ENCODE data around the gene POC1A. TPM values are rescaled to one million over a fixed set of nuclear protein-coding genes. Genes with fewer than 3 reads are reported as not detected.

Gene POC1A
- polyA plus RNA-seq, 1 donor (not counting 4 experiments of a cell fraction or from before 2014, with no cell fraction given), result 11.5 TPM

DNA sequence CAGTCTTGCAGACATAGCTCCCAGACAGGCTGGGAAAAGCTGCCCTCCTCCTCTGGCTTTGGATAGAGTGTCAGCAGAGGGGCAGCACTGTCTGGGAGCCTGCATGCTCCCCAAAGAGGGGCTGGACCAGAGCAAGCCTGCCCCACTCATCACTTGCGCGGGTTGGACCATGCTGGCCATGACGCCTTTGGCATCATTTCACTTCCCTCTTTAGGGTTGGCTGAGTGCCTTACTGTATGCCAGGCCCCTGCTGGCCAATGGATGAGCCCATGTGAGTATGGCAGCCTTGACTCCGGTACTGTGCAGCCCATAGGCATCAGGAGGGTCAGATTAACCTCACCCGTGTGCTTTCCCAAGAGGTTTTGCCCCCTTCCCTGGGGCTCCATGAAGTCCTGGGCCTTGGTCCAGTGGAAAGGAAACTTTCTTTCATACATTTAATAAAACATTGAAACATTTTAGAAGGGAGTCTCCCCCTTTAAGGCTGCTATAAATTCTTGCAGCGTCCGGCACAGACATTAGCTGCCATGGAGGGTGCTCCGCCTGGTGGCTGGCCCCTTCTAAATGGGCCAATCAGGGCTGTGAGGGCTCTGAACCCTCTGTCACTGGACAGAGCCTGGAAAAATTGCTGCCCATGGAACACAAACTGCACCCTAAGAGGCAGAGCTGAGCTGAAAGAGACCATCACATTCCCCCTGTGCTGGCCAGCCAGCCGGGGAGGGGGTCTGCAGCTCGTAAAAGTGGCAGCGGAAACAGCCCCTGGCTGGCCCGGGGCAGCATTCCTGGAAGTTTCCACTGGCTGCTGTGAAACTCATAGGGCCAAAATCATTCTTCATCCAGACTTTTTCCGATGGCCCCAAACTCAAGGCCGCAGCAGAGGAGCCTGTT, 77.1 kb downstream of the POC1A start:
- dilution Hi-C loops (cut with MboI; ENCODE audit: extremely low pct_ligation_motif_present, low sequenced_read_pairs), result no loop called here
- H4K20me1 ChIP-seq (ENCODE audit: control insufficient read depth, extremely low read depth, insufficient read depth, low read length), result no peaks in the 10 kb centered on the region
- H3K9me1 ChIP-seq (ENCODE audit: control insufficient read depth, extremely low read depth, insufficient read depth, low read length), result no peaks in the 10 kb centered on the region
- H3K4me3 ChIP-seq (ENCODE audit: control insufficient read depth in 2 of 3, extremely low read depth in 1 of 3, insufficient read depth in 2 of 3, low read depth in 1 of 3, low read length in 3 of 3), result no peak overlapping the region
- no peaks in the 10 kb centered on the region for H3K9me3 ChIP-seq (ENCODE audit: control insufficient read depth, low read depth, low read length)
- no peaks in the 10 kb centered on the region for H3K4me1 ChIP-seq (ENCODE audit: control insufficient read depth, extremely low read depth, insufficient read depth, low read length)
- no peak overlapping the region for H3K27ac ChIP-seq (ENCODE audit: control insufficient read depth, insufficient read depth, low read length)
- no peaks in the 10 kb centered on the region for H3K36me3 ChIP-seq (ENCODE audit: control insufficient read depth in 2 of 2, extremely low read depth in 1 of 2, insufficient read depth in 2 of 2, low read length in 2 of 2)
- no peak overlapping the region for H2AFZ ChIP-seq (ENCODE audit: control insufficient read depth, low read length)
- TF ChIP-seq EZH2 (IDR thresholded peaks at IDR 0.05; ENCODE audit: low read length), result no peak
- TF ChIP-seq, protein P1, sequence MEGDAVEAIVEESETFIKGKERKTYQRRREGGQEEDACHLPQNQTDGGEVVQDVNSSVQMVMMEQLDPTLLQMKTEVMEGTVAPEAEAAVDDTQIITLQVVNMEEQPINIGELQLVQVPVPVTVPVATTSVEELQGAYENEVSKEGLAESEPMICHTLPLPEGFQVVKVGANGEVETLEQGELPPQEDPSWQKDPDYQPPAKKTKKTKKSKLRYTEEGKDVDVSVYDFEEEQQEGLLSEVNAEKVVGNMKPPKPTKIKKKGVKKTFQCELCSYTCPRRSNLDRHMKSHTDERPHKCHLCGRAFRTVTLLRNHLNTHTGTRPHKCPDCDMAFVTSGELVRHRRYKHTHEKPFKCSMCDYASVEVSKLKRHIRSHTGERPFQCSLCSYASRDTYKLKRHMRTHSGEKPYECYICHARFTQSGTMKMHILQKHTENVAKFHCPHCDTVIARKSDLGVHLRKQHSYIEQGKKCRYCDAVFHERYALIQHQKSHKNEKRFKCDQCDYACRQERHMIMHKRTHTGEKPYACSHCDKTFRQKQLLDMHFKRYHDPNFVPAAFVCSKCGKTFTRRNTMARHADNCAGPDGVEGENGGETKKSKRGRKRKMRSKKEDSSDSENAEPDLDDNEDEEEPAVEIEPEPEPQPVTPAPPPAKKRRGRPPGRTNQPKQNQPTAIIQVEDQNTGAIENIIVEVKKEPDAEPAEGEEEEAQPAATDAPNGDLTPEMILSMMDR (optimal IDR thresholded peaks at IDR 0.05 in 1 of 3, IDR thresholded peaks at IDR 0.05 in 1 of 3, conservative IDR thresholded peaks at IDR 0.05 in 1 of 3; ENCODE audit: extremely low read depth in 1 of 3, insufficient read depth in 2 of 3, low read length in 3 of 3), result no peak
- H3K4me2 ChIP-seq (ENCODE audit: control insufficient read depth, extremely low read depth, insufficient read depth, low read depth, low read length), result no peak overlapping the region
- no peaks in the 10 kb centered on the region for H3K79me2 ChIP-seq (ENCODE audit: control insufficient read depth, insufficient read depth, low read length)
- no peak for FAIRE-seq
- H3K9ac ChIP-seq (ENCODE audit: control insufficient read depth, extremely low read depth, insufficient read depth, low read length), result no peak overlapping the region
- no peak for DNase-seq (ENCODE audit: low read depth, low spot score)
- no peaks in the 10 kb centered on the region for H3K27me3 ChIP-seq (ENCODE audit: control insufficient read depth, extremely low read depth, insufficient read depth, low read length)

DNA sequence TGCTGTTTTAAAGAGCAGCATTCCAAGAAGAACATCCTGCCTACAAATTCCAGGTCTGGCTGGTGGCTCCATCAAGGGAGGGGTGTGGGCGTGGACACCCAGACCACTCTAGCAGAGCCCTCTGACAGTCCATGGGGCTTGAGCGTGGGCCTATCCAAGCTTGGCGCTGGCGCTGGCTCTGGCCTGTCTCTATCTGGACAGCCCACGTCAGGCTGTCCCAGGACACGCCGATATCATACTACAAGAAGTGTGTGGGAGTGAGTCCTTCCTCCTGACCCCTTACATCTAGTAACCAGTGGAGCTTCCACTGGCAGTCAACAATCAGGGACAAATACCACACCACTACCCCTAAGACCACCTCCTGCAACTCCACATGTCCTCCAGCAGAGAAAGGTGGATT, 80.7 kb downstream of the POC1A start:
- Histone ChIP-seq H3K4me2 (ENCODE audit: control insufficient read depth, extremely low read depth, insufficient read depth, low read depth, low read length) (no peak overlapping the region), H3K27me3 (ENCODE audit: control insufficient read depth, extremely low read depth, insufficient read depth, low read length) (no peaks in the 10 kb centered on the region), H4K20me1 (ENCODE audit: control insufficient read depth, extremely low read depth, insufficient read depth, low read length) (no peaks in the 10 kb centered on the region), H3K4me3 (ENCODE audit: control insufficient read depth in 2 of 3, extremely low read depth in 1 of 3, insufficient read depth in 2 of 3, low read depth in 1 of 3, low read length in 3 of 3) (no peak overlapping the region), H3K27ac (ENCODE audit: control insufficient read depth, insufficient read depth, low read length) (no peak overlapping the region), H2AFZ (ENCODE audit: control insufficient read depth, low read length) (no peak overlapping the region), H3K79me2 (ENCODE audit: control insufficient read depth, insufficient read depth, low read length) (no peaks in the 10 kb centered on the region), H3K9me1 (ENCODE audit: control insufficient read depth, extremely low read depth, insufficient read depth, low read length) (no peaks in the 10 kb centered on the region), H3K9me3 (ENCODE audit: control insufficient read depth, low read depth, low read length) (no peaks in the 10 kb centered on the region), H3K9ac (ENCODE audit: control insufficient read depth, extremely low read depth, insufficient read depth, low read length) (no peak overlapping the region), H3K4me1 (ENCODE audit: control insufficient read depth, extremely low read depth, insufficient read depth, low read length) (peaks cover 12% of the 10 kb centered on the region), H3K36me3 (ENCODE audit: control insufficient read depth in 2 of 2, extremely low read depth in 1 of 2, insufficient read depth in 2 of 2, low read length in 2 of 2) (peaks cover 0 to 3% of the 10 kb centered on the region in 2 experiments)
- dilution Hi-C loops (cut with MboI; ENCODE audit: extremely low pct_ligation_motif_present, low sequenced_read_pairs), result no loop called here
- FAIRE-seq (no peak), DNase-seq (ENCODE audit: low read depth, low spot score) (no peak)
- TF ChIP-seq EZH2 (IDR thresholded peaks at IDR 0.05; ENCODE audit: low read length), result no peak
- TF ChIP-seq, protein P1 (optimal IDR thresholded peaks at IDR 0.05 in 1 of 3, IDR thresholded peaks at IDR 0.05 in 1 of 3, conservative IDR thresholded peaks at IDR 0.05 in 1 of 3; ENCODE audit: extremely low read depth in 1 of 3, insufficient read depth in 2 of 3, low read length in 3 of 3), result no peak

Measured in keratinocyte (primary cell).